AG04449 (cell line): ENCODE measurements around the gene SLC7A9.
"Not testable (repeated sequence)": the region's sequence is repeated elsewhere in the genome, so short reads cannot be mapped to it uniquely, and the experiment has no call there.

Experiments used
- CTCF ChIA-PET: fragments of 350-600 bp; formaldehyde crosslinking; extraction: SDS; loops from one replicate; lab custom pipeline; 2021; ENCODE audit warnings: antibody characterized with exemption; lab: Yijun Ruan, JAX
- POLR2A ChIA-PET: fragments of 400-600, 350-600 bp; formaldehyde crosslinking; extraction: SDS; loops from one replicate; lab custom pipeline; 2020; ENCODE audit warnings: antibody characterized with exemption, inconsistent platforms; lab: Yijun Ruan, JAX
- DNase-seq: peaks from one replicate; pipeline ENCODE4 v3.0.0-alpha.2; 2010; ENCODE audit warnings: low read depth, low spot score
- H3K4me3 ChIP-seq: 2 replicates; pipeline ENCODE4 v1.5.1; 2011; ENCODE audit warnings: low read depth, mild to moderate bottlenecking, control low read depth, low read length
- CTCF ChIP-seq: IDR thresholded peaks from one replicate; pipeline ENCODE4 v1.5.1; 2011; ENCODE audit warnings: mild to moderate bottlenecking, moderate library complexity, low read length, control low read depth, inconsistent platforms; ENCODE audit not compliant: insufficient read depth; ENCODE audit errors: missing control alignments

SLC7A9 gene

GRCh38 chr19:32887572-32888215 lies 18.1 kb upstream of the SLC7A9 start:
- no peak for TF ChIP-seq CTCF
- ChIA-PET CTCF (no interaction called here), POLR2A (no interaction called here)
- DNase-seq = no peak
- no peak overlapping the region for H3K4me3 ChIP-seq

GRCh38 chr19:32886241-32886640 lies 16.7 kb upstream of the SLC7A9 start:
- no peak overlapping the region for H3K4me3 ChIP-seq
- TF ChIP-seq CTCF = no peak
- no peak for DNase-seq
- CTCF ChIA-PET = no interaction called here
- POLR2A ChIA-PET = no interaction called here

GRCh38 chr19:32885255-32885654 lies 15.7 kb upstream of the SLC7A9 start:
- CTCF ChIA-PET, H3K4me3 ChIP-seq, POLR2A ChIA-PET, DNase-seq: not testable (repeated sequence)

- ChIA-PET CTCF (no interaction called here), POLR2A (no interaction called here)
These were observed 12.2 kb upstream of the SLC7A9 start for GRCh38 chr19:32881766-32882165.

GRCh38 chr19:32880622-32881021 lies 11.1 kb upstream of the SLC7A9 start:
- no peak for DNase-seq
- POLR2A ChIA-PET = no interaction called here
- H3K4me3 ChIP-seq = no peak overlapping the region
- CTCF ChIA-PET = no interaction called here
- no peak for TF ChIP-seq CTCF

More at GRCh38 chr19:32881766-32882165, 12.2 kb upstream of the SLC7A9 start:
- no peak overlapping the region for H3K4me3 ChIP-seq
- DNase-seq = no peak
- TF ChIP-seq CTCF = no peak

GRCh38 chr19:32879741-32880140 lies 10.2 kb upstream of the SLC7A9 start:
- no peak for TF ChIP-seq CTCF
- ChIA-PET CTCF (no interaction called here), POLR2A (no interaction called here)
- H3K4me3 ChIP-seq = no peak overlapping the region
- DNase-seq = no peak

GRCh38 chr19:32878988-32879387 lies 9.4 kb upstream of the SLC7A9 start:
- CTCF ChIA-PET = no interaction called here
- no peak for DNase-seq
- no peak for TF ChIP-seq CTCF
- H3K4me3 ChIP-seq = no peak overlapping the region
- POLR2A ChIA-PET = no interaction called here
